ENCODE measurements around the gene FILIP1L. TPM values are rescaled to one million over a fixed set of nuclear protein-coding genes. Genes with fewer than 3 reads are reported as not detected.

FILIP1L gene
- polyA plus RNA-seq, 3 donors, result 0.13 to 0.40 (median 0.25) TPM

GRCh38 chr3:99971761-99972160 is 142.5 kb downstream of the FILIP1L start:
- no peaks in the 10 kb centered on the region for H3K36me3 ChIP-seq (replicated peaks in 1 of 2; ENCODE audit: control insufficient read depth in 1 of 2, insufficient read depth in 2 of 2, low read length in 2 of 2)
- no peak overlapping the region for H3K9ac ChIP-seq (ENCODE audit: insufficient read depth, low read length, poor library complexity, severe bottlenecking)
- no peaks in the 10 kb centered on the region for H3K79me2 ChIP-seq (ENCODE audit: insufficient read depth, low read length)
- no CpG with 5 or more reads among the region's 3 CpGs for WGBS (ENCODE audit: insufficient coverage)
- H3K27ac ChIP-seq (ENCODE audit: low read depth in 1 of 2, low read length in 2 of 2), result no peak overlapping the region
- no peaks in the 10 kb centered on the region for H4K20me1 ChIP-seq (ENCODE audit: insufficient read depth, low read length)
- TF ChIP-seq, protein P1, sequence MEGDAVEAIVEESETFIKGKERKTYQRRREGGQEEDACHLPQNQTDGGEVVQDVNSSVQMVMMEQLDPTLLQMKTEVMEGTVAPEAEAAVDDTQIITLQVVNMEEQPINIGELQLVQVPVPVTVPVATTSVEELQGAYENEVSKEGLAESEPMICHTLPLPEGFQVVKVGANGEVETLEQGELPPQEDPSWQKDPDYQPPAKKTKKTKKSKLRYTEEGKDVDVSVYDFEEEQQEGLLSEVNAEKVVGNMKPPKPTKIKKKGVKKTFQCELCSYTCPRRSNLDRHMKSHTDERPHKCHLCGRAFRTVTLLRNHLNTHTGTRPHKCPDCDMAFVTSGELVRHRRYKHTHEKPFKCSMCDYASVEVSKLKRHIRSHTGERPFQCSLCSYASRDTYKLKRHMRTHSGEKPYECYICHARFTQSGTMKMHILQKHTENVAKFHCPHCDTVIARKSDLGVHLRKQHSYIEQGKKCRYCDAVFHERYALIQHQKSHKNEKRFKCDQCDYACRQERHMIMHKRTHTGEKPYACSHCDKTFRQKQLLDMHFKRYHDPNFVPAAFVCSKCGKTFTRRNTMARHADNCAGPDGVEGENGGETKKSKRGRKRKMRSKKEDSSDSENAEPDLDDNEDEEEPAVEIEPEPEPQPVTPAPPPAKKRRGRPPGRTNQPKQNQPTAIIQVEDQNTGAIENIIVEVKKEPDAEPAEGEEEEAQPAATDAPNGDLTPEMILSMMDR (IDR thresholded peaks at IDR 0.05), result no peak
- H3K36me3 Mint-ChIP-seq, result no peaks in the 10 kb centered on the region
- H3K4me1 ChIP-seq (ENCODE audit: control insufficient read depth in 1 of 2, insufficient read depth in 2 of 2, low read length in 2 of 2), result no peaks in the 10 kb centered on the region
- no peaks in the 10 kb centered on the region for H3K9me3 ChIP-seq (replicated peaks in 1 of 2; ENCODE audit: control insufficient read depth in 1 of 2, insufficient read depth in 1 of 2, low read length in 2 of 2)
- H3K27ac Mint-ChIP-seq, result no peak overlapping the region
- peaks cover 0 to 3% (median 0%) of the 10 kb centered on the region in 7 donors for H3K9me3 Mint-ChIP-seq
- no peaks in the 10 kb centered on the region for H3K27me3 Mint-ChIP-seq (ENCODE audit: low read depth in 3 of 3)
- no peak overlapping the region for H2AFZ ChIP-seq (ENCODE audit: insufficient read depth, low read depth, low read length, poor library complexity, severe bottlenecking)
- H3K4me1 Mint-ChIP-seq, result peaks cover 11% of the 10 kb centered on the region
- intact Hi-C loops (cut with micrococcal nuclease), result no loop called here
- no peaks in the 10 kb centered on the region for H3K27me3 ChIP-seq (ENCODE audit: control insufficient read depth in 2 of 2, insufficient read depth in 2 of 2, low read length in 2 of 2)
- H3K4me3 ChIP-seq (replicated peaks in 1 of 3; ENCODE audit: low read depth in 2 of 3, low read length in 3 of 3), result no peak overlapping the region
- DNase-seq, result no peak
- H3K4me2 ChIP-seq (replicated peaks; ENCODE audit: extremely low read depth, low read length, poor library complexity, severe bottlenecking), result no peak overlapping the region
- no peak overlapping the region for H3K4me3 Mint-ChIP-seq

- no CpG with 5 or more reads among the region's 1 CpG for WGBS (ENCODE audit: insufficient coverage)
- Histone ChIP-seq H3K27me3 (ENCODE audit: control insufficient read depth in 2 of 2, insufficient read depth in 2 of 2, low read length in 2 of 2) (no peaks in the 10 kb centered on the region), H3K4me1 (ENCODE audit: control insufficient read depth in 1 of 2, insufficient read depth in 2 of 2, low read length in 2 of 2) (no peaks in the 10 kb centered on the region), H3K4me2 (replicated peaks; ENCODE audit: extremely low read depth, low read length, poor library complexity, severe bottlenecking) (no peak overlapping the region), H3K36me3 (replicated peaks in 1 of 2; ENCODE audit: control insufficient read depth in 1 of 2, insufficient read depth in 2 of 2, low read length in 2 of 2) (no peaks in the 10 kb centered on the region), H4K20me1 (ENCODE audit: insufficient read depth, low read length) (no peaks in the 10 kb centered on the region), H3K9me3 (replicated peaks in 1 of 2; ENCODE audit: control insufficient read depth in 1 of 2, insufficient read depth in 1 of 2, low read length in 2 of 2) (no peaks in the 10 kb centered on the region), H3K9ac (ENCODE audit: insufficient read depth, low read length, poor library complexity, severe bottlenecking) (no peak overlapping the region), H3K27ac (ENCODE audit: low read depth in 1 of 2, low read length in 2 of 2) (no peak overlapping the region), H2AFZ (ENCODE audit: insufficient read depth, low read depth, low read length, poor library complexity, severe bottlenecking) (no peak overlapping the region), H3K4me3 (replicated peaks in 1 of 3; ENCODE audit: low read depth in 2 of 3, low read length in 3 of 3) (no peak overlapping the region), H3K79me2 (ENCODE audit: insufficient read depth, low read length) (no peaks in the 10 kb centered on the region)
- H3K27me3 Mint-ChIP-seq (ENCODE audit: low read depth in 3 of 3), result no peaks in the 10 kb centered on the region
- H3K4me1 Mint-ChIP-seq, result peaks cover 11% of the 10 kb centered on the region
- no peaks in the 10 kb centered on the region for H3K36me3 Mint-ChIP-seq
- no peak for DNase-seq
- H3K9me3 Mint-ChIP-seq, result no peaks in the 10 kb centered on the region
- H3K27ac Mint-ChIP-seq, result no peak overlapping the region
- H3K4me3 Mint-ChIP-seq, result no peak overlapping the region
- intact Hi-C loops (cut with micrococcal nuclease), result no loop called here
- TF ChIP-seq, protein P1 (IDR thresholded peaks at IDR 0.05), result no peak
These were observed 144.1 kb downstream of the FILIP1L start for GRCh38 chr3:99970198-99970597.

All from CD14-positive monocyte (primary cell).